ENCODE results near the gene CDH12. TPM values are rescaled to one million over a fixed set of nuclear protein-coding genes. Genes with fewer than 3 reads are reported as not detected.

CDH12 gene
- total and polyA plus RNA-seq, 4 donors = 0.02 to 0.33 (median 0.17) TPM; not detected in 1

GRCh38 chr5:22593592-22593991 lies 259.6 kb downstream of the CDH12 start:
- H3K9me3 ChIP-seq (ENCODE audit: control insufficient read depth in 4 of 4, low read length in 3 of 4) = peaks cover 0 to 2% (median 0%) of the 10 kb centered on the region in 4 donors
- no peak for DNase-seq (ENCODE audit: low spot score)
- no peaks in the 10 kb centered on the region for H3K36me3 ChIP-seq (ENCODE audit: control insufficient read depth in 4 of 4, insufficient read depth in 3 of 4, low read depth in 1 of 4, low read length in 3 of 4)
- no peaks in the 10 kb centered on the region for H3K4me1 ChIP-seq (ENCODE audit: control insufficient read depth in 4 of 4, insufficient read depth in 4 of 4, low read length in 3 of 4)
- H3K9ac ChIP-seq (ENCODE audit: low read depth in 1 of 2, low read length in 2 of 2) = no peak overlapping the region
- TF ChIP-seq RXRA (IDR thresholded peaks at IDR 0.05) (no peak), YY1 (IDR thresholded peaks at IDR 0.05) (no peak), NR2F2 (IDR thresholded peaks at IDR 0.05) (no peak), JUND (IDR thresholded peaks at IDR 0.05) (no peak), RAD21 (IDR thresholded peaks at IDR 0.05) (no peak), TAF1 (conservative IDR thresholded peaks at IDR 0.05) (no peak), ZBTB33 (IDR thresholded peaks at IDR 0.05) (no peak), ATF3 (IDR thresholded peaks at IDR 0.05) (no peak), HNF4G (IDR thresholded peaks at IDR 0.05) (no peak), FOXA1 (IDR thresholded peaks at IDR 0.05) (no peak), SP1 (IDR thresholded peaks at IDR 0.05) (no peak), GABPA (IDR thresholded peaks at IDR 0.05 in 1 of 2, conservative IDR thresholded peaks at IDR 0.05 in 1 of 2) (no peak), FOXA2 (IDR thresholded peaks at IDR 0.05) (no peak)
- TF ChIP-seq, protein P1, sequence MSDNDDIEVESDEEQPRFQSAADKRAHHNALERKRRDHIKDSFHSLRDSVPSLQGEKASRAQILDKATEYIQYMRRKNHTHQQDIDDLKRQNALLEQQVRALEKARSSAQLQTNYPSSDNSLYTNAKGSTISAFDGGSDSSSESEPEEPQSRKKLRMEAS (IDR thresholded peaks at IDR 0.05) = no peak
- TF ChIP-seq, protein P2, sequence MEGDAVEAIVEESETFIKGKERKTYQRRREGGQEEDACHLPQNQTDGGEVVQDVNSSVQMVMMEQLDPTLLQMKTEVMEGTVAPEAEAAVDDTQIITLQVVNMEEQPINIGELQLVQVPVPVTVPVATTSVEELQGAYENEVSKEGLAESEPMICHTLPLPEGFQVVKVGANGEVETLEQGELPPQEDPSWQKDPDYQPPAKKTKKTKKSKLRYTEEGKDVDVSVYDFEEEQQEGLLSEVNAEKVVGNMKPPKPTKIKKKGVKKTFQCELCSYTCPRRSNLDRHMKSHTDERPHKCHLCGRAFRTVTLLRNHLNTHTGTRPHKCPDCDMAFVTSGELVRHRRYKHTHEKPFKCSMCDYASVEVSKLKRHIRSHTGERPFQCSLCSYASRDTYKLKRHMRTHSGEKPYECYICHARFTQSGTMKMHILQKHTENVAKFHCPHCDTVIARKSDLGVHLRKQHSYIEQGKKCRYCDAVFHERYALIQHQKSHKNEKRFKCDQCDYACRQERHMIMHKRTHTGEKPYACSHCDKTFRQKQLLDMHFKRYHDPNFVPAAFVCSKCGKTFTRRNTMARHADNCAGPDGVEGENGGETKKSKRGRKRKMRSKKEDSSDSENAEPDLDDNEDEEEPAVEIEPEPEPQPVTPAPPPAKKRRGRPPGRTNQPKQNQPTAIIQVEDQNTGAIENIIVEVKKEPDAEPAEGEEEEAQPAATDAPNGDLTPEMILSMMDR (IDR thresholded peaks at IDR 0.05; ENCODE audit: low read depth, low read length, missing input control) = no peak
- H3K27ac ChIP-seq (ENCODE audit: low read depth in 1 of 2, low read length in 2 of 2) = no peak overlapping the region
- whole genome bisulfite sequencing = 78% methylated on average over 1 of the region's 1 CpG
- H3K4me3 ChIP-seq (ENCODE audit: low read depth in 1 of 3, low read length in 3 of 3) = no peak overlapping the region
- no peaks in the 10 kb centered on the region for H3K27me3 ChIP-seq (ENCODE audit: control insufficient read depth in 4 of 4, insufficient read depth in 4 of 4, low read length in 3 of 4)

- Histone ChIP-seq H3K27ac (ENCODE audit: low read depth in 1 of 2, low read length in 2 of 2) (no peak overlapping the region), H3K9me3 (ENCODE audit: control insufficient read depth in 4 of 4, low read length in 3 of 4) (peaks cover 0 to 2% (median 0%) of the 10 kb centered on the region in 4 donors), H3K36me3 (ENCODE audit: control insufficient read depth in 4 of 4, insufficient read depth in 3 of 4, low read depth in 1 of 4, low read length in 3 of 4) (no peaks in the 10 kb centered on the region), H3K27me3 (ENCODE audit: control insufficient read depth in 4 of 4, insufficient read depth in 4 of 4, low read length in 3 of 4) (no peaks in the 10 kb centered on the region), H3K9ac (ENCODE audit: low read depth in 1 of 2, low read length in 2 of 2) (no peak overlapping the region), H3K4me3 (ENCODE audit: low read depth in 1 of 3, low read length in 3 of 3) (no peak overlapping the region), H3K4me1 (ENCODE audit: control insufficient read depth in 4 of 4, insufficient read depth in 4 of 4, low read length in 3 of 4) (no peaks in the 10 kb centered on the region)
- DNase-seq (ENCODE audit: low spot score) = no peak
- TF ChIP-seq EGR1 (IDR thresholded peaks at IDR 0.05; ENCODE audit: low read depth in 2 of 2) = no peak
- TF ChIP-seq TAF1 (conservative IDR thresholded peaks at IDR 0.05) = no peak
- TF ChIP-seq JUND (IDR thresholded peaks at IDR 0.05) = no peak
- TF ChIP-seq SP1 (IDR thresholded peaks at IDR 0.05) = no peak
- TF ChIP-seq ZBTB33 (IDR thresholded peaks at IDR 0.05) = no peak
- TF ChIP-seq YY1 (IDR thresholded peaks at IDR 0.05) = no peak
- no peak for TF ChIP-seq NR2F2 (IDR thresholded peaks at IDR 0.05)
- TF ChIP-seq, protein P2 (IDR thresholded peaks at IDR 0.05; ENCODE audit: low read depth, low read length, missing input control) = no peak
- no peak for TF ChIP-seq HNF4A (conservative IDR thresholded peaks at IDR 0.05)
- no peak for TF ChIP-seq ATF3 (IDR thresholded peaks at IDR 0.05)
- no peak for TF ChIP-seq FOXA1 (IDR thresholded peaks at IDR 0.05)
- TF ChIP-seq, protein P1 (IDR thresholded peaks at IDR 0.05) = no peak
- no peak for TF ChIP-seq HNF4G (IDR thresholded peaks at IDR 0.05)
- TF ChIP-seq RXRA (IDR thresholded peaks at IDR 0.05) = no peak
Observed at GRCh38 chr5:22591461-22591860, 261.7 kb downstream of the CDH12 start.
